Endodermal cell (in vitro differentiated cells): Measurements from ENCODE around the gene ZNF813. TPM values are rescaled to one million over a fixed set of nuclear protein-coding genes. Genes with fewer than 3 reads are reported as not detected.

Experiments used
- DNase-seq: peaks from one replicate; pipeline ENCODE4 v3.0.0-alpha.2; 2017
- H3K27ac ChIP-seq: 2 replicates; pipeline ENCODE4 v1.5.1; 2013; ENCODE audit warnings: mild to moderate bottlenecking, low read depth, low read length, moderate library complexity
- H3K27me3 ChIP-seq: 2 replicates; pipeline ENCODE4 v1.6.1; 2013; ENCODE audit warnings: mild to moderate bottlenecking, low read length, moderate library complexity; ENCODE audit not compliant: insufficient read depth, control insufficient read depth, poor library complexity, severe bottlenecking
- H3K36me3 ChIP-seq: 2 replicates; pipeline ENCODE4 v1.7.0; 2013; ENCODE audit warnings: mild to moderate bottlenecking, low read length, moderate library complexity; ENCODE audit not compliant: control insufficient read depth, insufficient read depth
- H3K4me1 ChIP-seq: one replicate; pipeline ENCODE4 v1.7.0; 2013; ENCODE audit warnings: low read length; ENCODE audit not compliant: control insufficient read depth, insufficient read depth
- H3K4me3 ChIP-seq: 2 replicates; pipeline ENCODE4 v1.5.1; 2013; ENCODE audit warnings: mild to moderate bottlenecking, low read length, moderate library complexity
- H3K9ac ChIP-seq: 2 replicates; pipeline ENCODE4 v1.6.1; 2013; ENCODE audit warnings: mild to moderate bottlenecking, low read length, moderate library complexity; ENCODE audit not compliant: poor library complexity, severe bottlenecking; ENCODE audit errors: extremely low read depth
- H3K9me3 ChIP-seq: 2 replicates; pipeline ENCODE4 v1.6.1; 2013; ENCODE audit warnings: mild to moderate bottlenecking, low read length, moderate library complexity; ENCODE audit not compliant: control insufficient read depth
- H3K27ac Mint-ChIP-seq: 2 replicates; pipeline ENCODE4 v1.8.0; 2020; ENCODE audit warnings: mixed read lengths
- H3K27me3 Mint-ChIP-seq: 2 replicates; pipeline ENCODE4 v1.8.0; 2021; ENCODE audit warnings: mild to moderate bottlenecking, mixed read lengths; ENCODE audit not compliant: insufficient read depth
- H3K36me3 Mint-ChIP-seq: 2 replicates; pipeline ENCODE4 v1.8.0; 2020; ENCODE audit warnings: low read depth, mixed read lengths
- H3K4me1 Mint-ChIP-seq: 2 replicates; pipeline ENCODE4 v1.8.0; 2020; ENCODE audit warnings: mixed read lengths
- H3K4me3 Mint-ChIP-seq: 2 replicates; pipeline ENCODE4 v1.8.0; 2020; ENCODE audit warnings: mild to moderate bottlenecking, moderate library complexity, mixed read lengths
- H3K9me3 Mint-ChIP-seq: 2 replicates; pipeline ENCODE4 v1.8.0; 2020; ENCODE audit warnings: mild to moderate bottlenecking, mixed read lengths
- CTCF ChIP-seq: fragments of 200-600 bp; sonication (generic); conservative IDR thresholded peaks from 2 replicates; pipeline ENCODE4 v1.5.0; 2021; ENCODE audit warnings: antibody characterized with exemption, mild to moderate bottlenecking
- WGBS, 2 experiments: methylation state at CpG; one replicate each; pipeline versions ENCODE4 v1.1.5 to v1.1.7; 2013; ENCODE audit warnings: missing lambda C conversion rate in 2 of 2, mixed read lengths in 1 of 2; ENCODE audit not compliant: insufficient coverage in 1 of 2, insufficient read length in 1 of 2; 5-methylcytosine and 5-hydroxymethylcytosine counted together
- total RNA-seq, 2 donors: library from RNA; stranded (reverse); fragmentation: NEBNext Ultra II Directional in 1 of 2; extraction: Animal tissue kit (Norgen Biotek cat#: 25700) in 1 of 2; gene quantifications; 2 replicates in 1 of 2; 3 replicates in 1 of 2; pipeline ENCODE4 v1.2.1, GENCODE V29; 2021

Gene ZNF813
- total RNA-seq, 2 donors from 2014 or later, result 38.7 to 58.5 TPM

DNA sequence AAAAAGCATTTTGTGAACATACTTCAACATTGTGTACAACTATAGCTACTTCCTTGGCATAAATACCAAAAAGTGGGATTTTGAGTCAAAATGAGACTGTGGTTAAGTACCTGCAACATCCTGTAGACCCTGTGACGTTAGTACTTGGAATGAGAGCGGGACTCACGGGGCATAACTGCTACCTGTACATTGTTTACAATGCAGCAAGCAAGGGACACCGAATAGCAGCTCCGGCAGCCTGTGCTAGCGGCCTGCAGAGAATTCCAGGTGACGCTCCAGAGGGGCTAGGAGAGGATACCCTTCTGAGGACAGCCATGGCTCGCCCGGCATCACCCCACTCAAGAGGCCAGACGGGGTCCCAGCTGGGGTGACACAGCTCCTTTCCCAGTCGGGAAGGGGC lies 69.6 kb downstream of the ZNF813 start:
- Mint-ChIP-seq H3K27ac (no peak overlapping the region), H3K4me3 (peak overlapping the region; percentile 91), H3K36me3 (peaks cover 26% of the 10 kb centered on the region), H3K27me3 (no peaks in the 10 kb centered on the region), H3K4me1 (no peaks in the 10 kb centered on the region), H3K9me3 (no peaks in the 10 kb centered on the region)
- Histone ChIP-seq H3K27ac (no peak overlapping the region), H3K4me1 (no peaks in the 10 kb centered on the region), H3K4me3 (peak overlapping the region; percentile 84), H3K36me3 (peaks cover 19% of the 10 kb centered on the region), H3K27me3 (no peaks in the 10 kb centered on the region), H3K9ac (no peak overlapping the region), H3K9me3 (no peaks in the 10 kb centered on the region)
- no peak for TF ChIP-seq CTCF
- no peak for DNase-seq
- 81% methylated on average over 8 to 11 of the region's 11 CpGs for WGBS, 2 experiments

DNA sequence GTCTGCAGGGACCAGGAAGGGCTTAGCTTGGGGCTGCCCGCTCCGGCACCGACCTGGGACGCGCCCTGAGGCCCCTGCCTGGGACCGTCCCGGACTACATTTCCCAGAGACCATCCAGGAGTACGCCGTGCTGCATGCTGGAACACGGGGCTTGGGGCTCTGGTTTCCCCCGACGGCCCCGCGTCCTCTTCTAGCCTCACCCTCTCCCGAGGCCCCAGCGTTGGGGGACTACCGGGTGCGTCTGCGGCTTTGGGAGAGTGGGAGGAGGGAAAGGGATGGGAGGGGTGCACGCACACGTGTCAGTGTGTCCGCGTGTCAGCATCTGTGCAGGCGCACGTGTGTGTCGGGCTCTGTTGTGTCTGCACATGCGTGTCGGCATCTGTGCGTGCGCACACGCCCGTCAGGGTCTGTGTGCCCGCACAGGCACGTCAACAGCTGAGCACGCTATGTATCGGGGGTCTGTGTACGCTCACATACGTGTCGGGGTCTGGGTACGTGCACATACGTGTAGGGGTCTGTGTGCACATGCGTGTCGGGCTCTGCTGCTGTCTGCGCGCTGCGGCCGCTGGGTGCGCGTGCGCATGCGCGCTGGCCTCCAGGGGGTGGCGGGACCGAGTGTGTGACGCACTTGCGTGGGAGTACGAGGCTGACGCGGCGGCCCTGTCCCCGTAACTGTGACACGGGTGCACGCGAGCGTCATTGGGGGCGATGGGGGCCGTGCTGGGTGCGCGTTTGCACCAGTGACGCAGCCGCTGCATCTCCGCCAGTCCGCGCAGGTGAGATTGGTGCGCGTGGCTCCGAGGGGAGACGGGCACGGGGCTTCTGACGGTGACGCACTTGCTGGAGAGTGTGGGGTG lies 70.2 kb downstream of the ZNF813 start, which contains the start of gene ZNF331:
Gene ZNF331, plus strand, starts transcription at position 625 of the 857 bp plus-strand sequence. CDS start 31,232 bp downstream, outside the sequence.
- Histone ChIP-seq H3K27ac (no peak within 1 kb of the TSS), H3K9me3 (no peaks in the 10 kb centered on the region), H3K9ac (peak within 1 kb of the TSS; percentile 49), H3K36me3 (peaks cover 19% of the 10 kb centered on the region), H3K27me3 (no peaks in the 10 kb centered on the region), H3K4me3 (peak within 1 kb of the TSS; percentile 84), H3K4me1 (no peaks in the 10 kb centered on the region)
- Mint-ChIP-seq H3K9me3 (no peaks in the 10 kb centered on the region), H3K36me3 (peaks cover 28% of the 10 kb centered on the region), H3K4me1 (no peaks in the 10 kb centered on the region), H3K27me3 (no peaks in the 10 kb centered on the region), H3K27ac (peak within 1 kb of the TSS; percentile 94), H3K4me3 (peak within 1 kb of the TSS; percentile 91)
- DNase-seq, result peak; percentile 88
- TF ChIP-seq CTCF, result peak; percentile 48
- 49 to 50% methylated on average over 54 to 81 of the region's 81 CpGs for WGBS, 2 experiments

DNA sequence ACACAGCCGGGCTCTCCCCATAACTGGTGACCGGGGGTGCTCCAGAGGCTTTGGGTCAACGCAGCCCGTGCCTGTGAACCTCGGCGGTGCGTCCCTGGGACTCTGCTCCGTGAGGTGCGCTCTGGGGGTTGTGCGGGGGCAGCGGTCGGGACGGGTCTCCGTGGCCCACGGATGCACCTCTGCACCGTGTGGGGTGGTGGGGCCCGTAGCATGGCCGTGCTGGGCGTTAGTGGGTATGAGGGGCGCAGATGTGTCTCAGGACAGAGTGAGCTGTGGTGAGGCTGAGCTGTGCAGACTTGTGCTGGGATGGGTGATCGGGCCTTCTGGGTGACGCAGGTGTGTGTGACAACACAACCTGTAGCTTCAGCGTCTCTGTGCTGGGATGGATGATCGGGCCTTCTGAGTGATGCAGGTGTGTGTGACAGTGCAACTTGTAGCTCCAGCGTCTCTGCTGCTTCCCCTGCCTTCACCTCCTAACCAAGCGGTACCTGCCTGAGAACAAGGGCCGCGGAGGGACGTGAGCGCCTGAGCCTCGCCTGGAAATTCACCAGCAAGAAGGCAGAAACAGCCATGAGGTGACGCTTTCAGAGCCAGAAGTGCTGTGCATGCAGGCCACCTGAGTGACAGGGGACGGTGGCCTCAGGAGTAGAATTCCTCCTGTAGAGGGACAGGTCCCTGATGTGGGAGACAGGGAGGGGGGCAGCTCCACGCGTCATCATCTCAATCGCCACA lies 71.0 kb downstream of the ZNF813 start:
- peaks cover 19% of the 10 kb centered on the region for H3K36me3 ChIP-seq
- Mint-ChIP-seq H3K27ac (peak overlapping the region; percentile 94), H3K4me3 (peak overlapping the region; percentile 91), H3K27me3 (no peaks in the 10 kb centered on the region), H3K36me3 (peaks cover 28% of the 10 kb centered on the region), H3K4me1 (no peaks in the 10 kb centered on the region), H3K9me3 (no peaks in the 10 kb centered on the region)
- no peaks in the 10 kb centered on the region for H3K27me3 ChIP-seq
- H3K4me1 ChIP-seq, result no peaks in the 10 kb centered on the region
- peak overlapping the region; percentile 49 for H3K9ac ChIP-seq
- TF ChIP-seq CTCF, result no peak
- H3K27ac ChIP-seq, result no peak overlapping the region
- WGBS, 2 experiments, result 53 to 68% methylated on average over 24 to 36 of the region's 36 CpGs
- H3K4me3 ChIP-seq, result peak overlapping the region; percentile 84
- DNase-seq, result peak; percentile 56
- no peaks in the 10 kb centered on the region for H3K9me3 ChIP-seq
